HFF-Myc (cell line): ENCODE results near the gene VAC14.

Experiments used
- DNase-seq: peaks from one replicate; pipeline ENCODE4 v3.0.0-alpha.2; 2011; ENCODE audit warnings: low read depth; ENCODE audit errors: extremely low read depth
- H3K4me3 ChIP-seq: replicated peaks from 2 replicates; pipeline ENCODE4 v1.5.1; 2011; ENCODE audit warnings: low read depth, mild to moderate bottlenecking, control low read depth, low read length
- TF ChIP-seq, protein P1 (sequence below): IDR thresholded peaks from 2 replicates; pipeline ENCODE4 v1.5.1; 2012; ENCODE audit warnings: mild to moderate bottlenecking, low read depth, low read length, control low read depth; ENCODE audit errors: missing control alignments

The VAC14 gene

DNA sequence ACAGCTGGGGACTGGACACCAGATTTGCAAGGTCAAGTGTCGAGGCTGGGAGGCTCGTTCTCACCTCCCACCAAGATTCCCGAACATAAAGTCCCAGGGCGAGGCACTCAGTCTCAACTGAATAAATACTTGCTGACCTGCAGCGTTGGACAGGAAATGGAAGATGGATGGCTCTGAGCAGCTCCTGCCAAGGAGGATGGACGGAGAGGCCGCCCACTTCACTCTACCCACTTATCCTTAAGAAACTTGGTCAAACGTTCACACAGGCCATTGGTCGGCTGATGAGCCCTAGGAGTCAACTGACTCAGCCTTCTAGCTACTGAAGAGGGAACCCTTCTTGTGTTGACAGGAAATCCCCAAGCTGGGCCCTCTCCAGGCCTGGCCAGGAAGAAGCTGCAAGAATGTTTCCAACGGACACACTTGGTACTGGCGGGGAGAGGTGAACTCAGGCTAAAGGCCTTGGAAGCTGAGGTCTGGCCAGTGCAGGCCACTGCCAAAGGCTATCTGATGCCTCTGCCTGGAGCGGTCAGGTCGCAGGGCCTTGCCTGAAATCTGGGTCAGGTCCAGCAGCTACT lies 50.0 kb downstream of the VAC14 start:
- no peak for DNase-seq
- no peak overlapping the region for H3K4me3 ChIP-seq
- TF ChIP-seq, protein P1, sequence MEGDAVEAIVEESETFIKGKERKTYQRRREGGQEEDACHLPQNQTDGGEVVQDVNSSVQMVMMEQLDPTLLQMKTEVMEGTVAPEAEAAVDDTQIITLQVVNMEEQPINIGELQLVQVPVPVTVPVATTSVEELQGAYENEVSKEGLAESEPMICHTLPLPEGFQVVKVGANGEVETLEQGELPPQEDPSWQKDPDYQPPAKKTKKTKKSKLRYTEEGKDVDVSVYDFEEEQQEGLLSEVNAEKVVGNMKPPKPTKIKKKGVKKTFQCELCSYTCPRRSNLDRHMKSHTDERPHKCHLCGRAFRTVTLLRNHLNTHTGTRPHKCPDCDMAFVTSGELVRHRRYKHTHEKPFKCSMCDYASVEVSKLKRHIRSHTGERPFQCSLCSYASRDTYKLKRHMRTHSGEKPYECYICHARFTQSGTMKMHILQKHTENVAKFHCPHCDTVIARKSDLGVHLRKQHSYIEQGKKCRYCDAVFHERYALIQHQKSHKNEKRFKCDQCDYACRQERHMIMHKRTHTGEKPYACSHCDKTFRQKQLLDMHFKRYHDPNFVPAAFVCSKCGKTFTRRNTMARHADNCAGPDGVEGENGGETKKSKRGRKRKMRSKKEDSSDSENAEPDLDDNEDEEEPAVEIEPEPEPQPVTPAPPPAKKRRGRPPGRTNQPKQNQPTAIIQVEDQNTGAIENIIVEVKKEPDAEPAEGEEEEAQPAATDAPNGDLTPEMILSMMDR, result no peak

DNA sequence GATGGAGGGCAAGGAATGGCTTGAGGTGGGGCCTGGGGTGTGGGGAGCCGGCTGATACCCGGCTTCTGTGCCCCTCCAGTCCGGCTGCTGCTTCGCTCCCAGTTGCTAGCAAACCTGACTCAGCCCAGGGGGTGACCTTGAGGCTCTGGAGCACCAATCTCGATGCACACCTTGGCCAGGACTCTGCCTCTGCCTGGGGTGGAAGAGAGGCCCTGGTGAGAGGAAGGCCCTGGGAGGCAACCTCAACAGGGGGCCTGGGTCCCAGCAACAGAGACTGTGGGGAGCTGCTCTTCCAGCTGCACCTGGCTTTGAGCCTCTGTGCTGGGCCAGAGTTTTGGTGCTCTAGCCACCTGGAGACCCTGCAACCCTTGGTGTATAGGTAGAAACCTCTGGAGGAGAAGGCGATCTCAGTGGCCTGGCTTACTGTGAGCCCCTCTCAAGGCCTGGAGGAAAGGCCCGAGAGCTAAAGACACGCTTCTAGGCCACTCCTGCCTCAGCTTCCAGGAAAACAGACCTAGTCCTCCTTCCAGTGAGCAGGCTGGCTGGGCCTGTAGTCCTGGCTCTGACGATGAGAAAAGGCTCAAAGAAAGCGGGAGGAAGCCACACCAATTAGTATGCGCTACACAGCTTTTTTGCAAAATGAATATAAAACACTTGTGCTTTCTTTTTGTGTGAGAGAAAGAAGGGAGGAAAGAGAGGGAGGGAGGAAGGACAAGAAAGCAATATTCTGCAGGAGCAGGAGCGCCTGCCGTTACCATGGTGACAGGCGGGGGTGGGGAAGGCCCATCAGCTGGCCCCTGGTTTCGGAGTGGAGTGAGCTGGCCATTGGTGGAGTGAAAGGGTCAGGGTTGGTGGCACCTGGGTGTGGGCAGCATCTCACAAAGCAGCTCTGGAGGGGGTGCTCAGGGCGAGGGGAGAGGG lies 51.0 kb downstream of the VAC14 start:
- H3K4me3 ChIP-seq, result no peak overlapping the region
- TF ChIP-seq, protein P1, result no peak
- no peak for DNase-seq

DNA sequence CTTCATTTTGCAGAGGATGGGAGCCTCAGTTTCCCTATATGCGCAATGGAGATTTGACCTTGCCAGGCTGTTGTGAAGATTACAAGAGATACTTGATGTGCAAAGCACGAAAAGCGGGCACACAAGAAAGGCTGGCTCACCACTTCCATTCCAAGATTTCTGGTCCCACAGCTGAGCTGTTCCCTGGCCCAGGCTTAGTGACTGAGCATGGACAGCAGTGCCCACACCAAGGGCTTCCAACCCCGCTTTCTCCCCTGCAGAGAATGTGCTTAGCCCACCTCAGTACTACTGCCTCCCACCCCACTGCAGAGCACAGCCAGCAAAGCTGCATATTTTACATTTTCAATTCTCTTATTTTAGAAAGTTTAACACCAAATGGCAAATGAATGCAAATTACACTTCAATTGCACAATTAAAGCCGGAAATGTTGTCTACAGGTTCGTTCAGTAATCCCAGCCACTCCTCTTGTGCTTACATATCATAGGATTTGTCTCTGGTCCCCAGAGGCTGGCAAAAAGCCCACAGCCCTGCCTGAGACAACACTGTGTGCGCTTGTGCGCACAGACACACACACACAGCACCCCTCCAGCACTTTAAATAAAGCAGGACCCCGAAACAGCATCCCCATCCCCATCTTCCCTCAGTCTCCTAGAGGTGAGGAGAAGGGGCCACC lies 51.8 kb downstream of the VAC14 start:
- no peak for DNase-seq
- TF ChIP-seq, protein P1, result no peak
- H3K4me3 ChIP-seq, result no peak overlapping the region

DNA sequence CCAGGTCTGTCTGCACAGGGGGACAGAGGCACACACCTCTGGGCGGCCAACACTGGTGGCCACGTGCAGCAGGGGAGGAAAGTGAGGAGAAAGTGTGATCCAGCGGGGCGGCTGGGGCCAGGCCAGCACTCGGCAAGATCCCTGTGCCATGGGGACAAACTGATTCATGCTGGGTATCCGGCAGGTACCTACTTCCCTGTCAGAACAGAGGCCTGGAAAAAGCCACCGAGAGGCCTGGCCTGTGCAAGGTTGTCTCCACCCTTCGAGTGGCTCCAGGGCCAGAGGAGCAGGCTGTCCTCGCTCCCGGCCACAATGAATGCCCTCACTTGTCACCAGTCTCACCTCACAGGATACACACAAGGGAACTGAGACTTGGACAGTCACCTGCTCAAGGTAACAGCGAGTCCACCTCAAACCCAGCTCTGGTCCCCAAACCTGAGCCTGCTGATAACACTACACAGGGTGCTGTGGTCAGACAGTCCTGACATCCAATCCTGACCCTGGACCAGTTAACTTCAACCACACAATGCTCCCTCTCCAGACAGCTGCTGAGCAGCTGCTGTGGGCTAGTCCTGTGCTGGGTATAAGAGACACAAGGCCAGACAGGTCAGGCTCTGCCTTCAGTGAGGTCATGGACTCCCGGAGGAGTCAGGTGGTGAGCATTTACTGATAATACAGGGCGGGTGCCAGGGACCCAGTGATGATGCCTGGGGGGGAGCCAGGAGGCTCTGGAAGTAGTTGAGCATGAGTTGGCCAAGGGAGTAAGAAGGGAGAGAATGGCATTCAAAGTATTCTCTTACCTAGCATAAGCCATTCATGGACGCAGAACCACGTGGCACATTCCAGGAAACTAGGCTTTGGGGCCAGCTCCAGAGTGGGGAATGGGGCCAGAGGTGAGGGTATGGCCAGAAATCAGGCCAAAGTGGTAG lies 53.0 kb downstream of the VAC14 start:
- TF ChIP-seq, protein P1, result no peak
- DNase-seq, result no peak
- no peak overlapping the region for H3K4me3 ChIP-seq

DNA sequence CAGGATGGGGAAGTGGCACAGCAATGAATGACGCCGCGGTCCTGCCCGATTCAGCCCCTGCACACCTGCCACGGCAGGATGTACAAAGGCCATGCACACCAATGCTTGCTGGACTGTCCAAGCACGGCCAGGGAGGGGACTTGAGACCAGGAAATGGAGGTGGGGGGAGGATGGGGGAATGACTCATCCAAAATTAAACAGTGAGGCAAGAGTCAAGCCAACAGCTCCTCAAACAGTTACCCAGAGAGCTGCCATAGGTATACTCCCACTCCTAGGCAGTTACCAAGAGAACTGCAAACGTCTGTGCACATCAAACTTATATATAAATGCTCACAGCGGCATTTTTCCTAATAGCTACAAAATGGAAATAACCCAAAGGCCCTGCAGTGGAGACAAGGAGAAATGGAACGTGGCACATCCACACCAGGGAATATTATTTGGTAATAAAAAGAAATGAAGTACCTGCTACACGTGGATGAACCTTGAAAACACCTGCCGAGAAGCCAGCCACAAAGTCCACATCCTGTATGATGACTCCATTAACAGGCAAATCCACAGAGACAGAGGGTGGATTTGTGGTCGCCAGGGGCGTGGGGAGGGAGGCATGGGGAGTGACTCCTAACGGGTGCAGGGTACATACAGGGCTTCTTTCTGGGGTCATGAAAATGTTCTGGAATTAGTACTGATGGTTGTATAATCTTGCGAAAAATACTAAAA lies 54.1 kb downstream of the VAC14 start:
- TF ChIP-seq, protein P1, result no peak
- DNase-seq, result peak; percentile 88

More for the DNA sequence above, 54.1 kb downstream of the VAC14 start:
- H3K4me3 ChIP-seq, result no peak overlapping the region
